H1 (cell line): Measurements from ENCODE around the gene TSEN2. TPM values are rescaled to one million over a fixed set of nuclear protein-coding genes. Genes with fewer than 3 reads are reported as not detected.

Source experiments
- CTCF ChIA-PET: fragments of 300-600 bp; sonication (Branson Sonifier 250); formaldehyde crosslinking; loops from one replicate; lab custom pipeline; 2021; ENCODE audit not compliant: partially characterized antibody; lab: Charles Lee
- POLR2A ChIA-PET: fragments of 300-600 bp; sonication (Branson Sonifier 250); formaldehyde crosslinking; loops from one replicate; lab custom pipeline; 2021; ENCODE audit warnings: inconsistent platforms; ENCODE audit not compliant: partially characterized antibody; lab: Charles Lee
- DNase-seq, 2 experiments: peaks; one replicate each; pipeline versions ENCODE4 v3.0.0 to v3.0.0-alpha.2; 2010 to 2022; ENCODE audit warnings: low spot score in 2 of 2, low read depth in 1 of 2, mixed read lengths in 1 of 2
- FAIRE-seq: peaks from 2 replicates; lab custom pipeline; 2011; peaks lifted over from hg19 to GRCh38; lab: Jason Lieb, UNC
- H2AFZ ChIP-seq: 2 replicates; pipeline ENCODE4 v1.8.1; 2012; ENCODE audit warnings: low read length, inconsistent platforms
- H2AK5ac ChIP-seq: 2 replicates; pipeline ENCODE4 v1.6.1; 2013; ENCODE audit warnings: low read depth, low read length
- H2BK120ac ChIP-seq: replicated peaks from 2 replicates; pipeline ENCODE3; 2013; ENCODE audit warnings: low read depth, low read length, inconsistent platforms
- H2BK12ac ChIP-seq: 2 replicates; pipeline ENCODE4 v1.6.1; 2013; ENCODE audit warnings: low read depth, low read length
- H2BK15ac ChIP-seq: 2 replicates; pipeline ENCODE4 v1.6.1; 2013; ENCODE audit warnings: low read length
- H2BK20ac ChIP-seq: 2 replicates; pipeline ENCODE4 v1.6.1; 2013; ENCODE audit warnings: low read length
- H2BK5ac ChIP-seq: 2 replicates; pipeline ENCODE4 v1.6.1; 2013; ENCODE audit warnings: low read depth, low read length
- H3K14ac ChIP-seq: 2 replicates; pipeline ENCODE4 v1.6.1; 2013; ENCODE audit warnings: inconsistent platforms; ENCODE audit not compliant: insufficient read length
- H3K18ac ChIP-seq: 2 replicates; pipeline ENCODE4 v1.6.1; 2013; ENCODE audit warnings: low read length; ENCODE audit errors: extremely low read depth
- H3K23ac ChIP-seq: 2 replicates; pipeline ENCODE4 v1.6.1; 2013; ENCODE audit warnings: inconsistent platforms; ENCODE audit not compliant: insufficient read length
- H3K23me2 ChIP-seq: 2 replicates; pipeline ENCODE4 v1.6.1; 2013; ENCODE audit warnings: low read depth, low read length
- H3K27ac ChIP-seq: 2 replicates; pipeline ENCODE4 v1.6.1; 2011; ENCODE audit warnings: low read depth, low read length, inconsistent platforms
- H3K27me3 ChIP-seq, 4 experiments: replicated peaks in 1 of 4; 1 replicate in 1 of 4; 2 replicates in 3 of 4; pipeline versions ENCODE4 v1.6.1 to v1.8.1; 2011 to 2013; ENCODE audit warnings: low read length in 3 of 4, mild to moderate bottlenecking in 3 of 4, inconsistent platforms in 2 of 4, mixed read lengths in 2 of 4, moderate library complexity in 1 of 4; ENCODE audit not compliant: control insufficient read depth in 3 of 4, insufficient read depth in 3 of 4; ENCODE audit errors: extremely low read depth in 1 of 4
- H3K36me3 ChIP-seq, 4 experiments: 2 replicates each; pipeline versions ENCODE4 v1.6.1 to v1.8.1; 2011 to 2013; ENCODE audit warnings: mild to moderate bottlenecking in 4 of 4, low read length in 3 of 4, moderate library complexity in 2 of 4, control low read depth in 1 of 4, inconsistent platforms in 1 of 4; ENCODE audit not compliant: insufficient read depth in 4 of 4, control insufficient read depth in 2 of 4
- H3K4ac ChIP-seq: replicated peaks from 2 replicates; pipeline ENCODE3; 2013; ENCODE audit warnings: low read length, low read depth, mixed read lengths, inconsistent platforms; ENCODE audit not compliant: insufficient read length
- H3K4me1 ChIP-seq, 4 experiments: replicated peaks in 1 of 4; 1 replicate in 1 of 4; 2 replicates in 3 of 4; pipeline versions ENCODE4 v1.6.1 to v1.8.1; 2011 to 2013; ENCODE audit warnings: low read length in 3 of 4, inconsistent platforms in 2 of 4, mixed read lengths in 1 of 4; ENCODE audit not compliant: insufficient read depth in 4 of 4, control insufficient read depth in 3 of 4
- H3K4me2 ChIP-seq, 2 experiments: 2 replicates each; pipeline versions ENCODE4 v1.6.1 to v1.8.1; 2011 to 2013; ENCODE audit warnings: low read depth in 2 of 2, low read length in 2 of 2, control low read depth in 1 of 2, inconsistent platforms in 1 of 2, mild to moderate bottlenecking in 1 of 2; ENCODE audit not compliant: insufficient read depth in 1 of 2
- H3K4me3 ChIP-seq, 4 experiments: fragments of 200-600, 300-600 bp in 1 of 4; sonication (generic), shearing (Covaris generic), sonication (Bioruptor Twin) in 1 of 4; 2 replicates each; pipeline versions ENCODE4 v1.5.1 to v1.8.1; 2011 to 2016; ENCODE audit warnings: low read length in 4 of 4, low read depth in 3 of 4, control low read depth in 2 of 4, inconsistent platforms in 2 of 4, mild to moderate bottlenecking in 2 of 4, mixed read lengths in 1 of 4, moderate library complexity in 1 of 4; ENCODE audit not compliant: insufficient read depth in 2 of 4; ENCODE audit errors: extremely low read depth in 1 of 4
- H3K56ac ChIP-seq: replicated peaks from 2 replicates; pipeline ENCODE3; 2013; ENCODE audit warnings: low read depth, mild to moderate bottlenecking, mixed read lengths, low read length, inconsistent platforms; ENCODE audit not compliant: insufficient read length
- H3K79me1 ChIP-seq: 2 replicates; pipeline ENCODE4 v1.6.1; 2013; ENCODE audit warnings: low read depth, low read length, control low read depth
- H3K79me2 ChIP-seq, 2 experiments: 2 replicates each; pipeline versions ENCODE4 v1.6.1 to v1.8.1; 2012 to 2013; ENCODE audit warnings: low read length in 2 of 2, mild to moderate bottlenecking in 2 of 2, inconsistent platforms in 1 of 2; ENCODE audit not compliant: insufficient read depth in 2 of 2, control insufficient read depth in 1 of 2
- H3K9ac ChIP-seq, 4 experiments: replicated peaks in 1 of 4; 1 replicate in 1 of 4; 2 replicates in 3 of 4; pipeline versions ENCODE4 v1.6.1 to v1.8.1; 2011 to 2013; ENCODE audit warnings: low read depth in 3 of 4, low read length in 3 of 4, control low read depth in 2 of 4, mild to moderate bottlenecking in 2 of 4, moderate library complexity in 2 of 4, inconsistent platforms in 1 of 4; ENCODE audit errors: extremely low read depth in 1 of 4
- H3K9me3 ChIP-seq, 2 experiments: 2 replicates each; pipeline versions ENCODE4 v1.6.1 to v1.8.1; 2012 to 2013; ENCODE audit warnings: mild to moderate bottlenecking in 2 of 2, moderate library complexity in 2 of 2, control low read depth in 1 of 2, inconsistent platforms in 1 of 2, low read depth in 1 of 2, low read length in 1 of 2, mixed read lengths in 1 of 2; ENCODE audit not compliant: insufficient read depth in 2 of 2
- H4K20me1 ChIP-seq, 2 experiments: replicated peaks in 1 of 2; 2 replicates each; pipeline versions ENCODE3 to v1.8.1; 2011 to 2013; ENCODE audit warnings: inconsistent platforms in 2 of 2, low read length in 2 of 2, mild to moderate bottlenecking in 1 of 2; ENCODE audit not compliant: insufficient read depth in 2 of 2, control insufficient read depth in 1 of 2
- H4K5ac ChIP-seq: 2 replicates; pipeline ENCODE4 v1.6.1; 2013; ENCODE audit warnings: low read length, low read depth, mixed read lengths, inconsistent platforms; ENCODE audit not compliant: insufficient read length
- H4K8ac ChIP-seq: 2 replicates; pipeline ENCODE4 v1.8.0; 2013; ENCODE audit warnings: mild to moderate bottlenecking, moderate library complexity, low read length, inconsistent platforms; ENCODE audit not compliant: insufficient read depth; ENCODE audit errors: extremely low read depth
- H4K91ac ChIP-seq: replicated peaks from 2 replicates; pipeline ENCODE3; 2013; ENCODE audit warnings: low read length, mixed read lengths, inconsistent platforms; ENCODE audit not compliant: insufficient read length
- CREB1 ChIP-seq: IDR thresholded peaks from 2 replicates; pipeline ENCODE4 v1.6.1; 2012; ENCODE audit warnings: inconsistent platforms
- EP300 ChIP-seq, 2 experiments: IDR thresholded peaks; 1 replicate in 1 of 2; 2 replicates in 1 of 2; pipeline ENCODE4 v1.6.1; 2011 to 2012; ENCODE audit warnings: low read depth in 2 of 2, low read length in 2 of 2, mild to moderate bottlenecking in 2 of 2, borderline replicate concordance in 1 of 2, inconsistent platforms in 1 of 2, moderate library complexity in 1 of 2
- FOSL1 ChIP-seq: IDR thresholded peaks from 2 replicates; pipeline ENCODE4 v1.6.1; 2011; ENCODE audit warnings: mild to moderate bottlenecking, low read depth, low read length, moderate library complexity; ENCODE audit not compliant: insufficient read depth
- JUN ChIP-seq: IDR thresholded peaks from 2 replicates; pipeline ENCODE4 v1.6.1; 2011; ENCODE audit warnings: low read depth, mild to moderate bottlenecking, improper control_type of control experiment, low read length
- KDM1A ChIP-seq: fragments of 200-600, 300-600 bp; sonication (generic); IDR thresholded peaks from 2 replicates; pipeline ENCODE4 v1.7.1; 2016; ENCODE audit warnings: mild to moderate bottlenecking, low read length, borderline replicate concordance
- MAFK ChIP-seq: IDR thresholded peaks from 2 replicates; pipeline ENCODE4 v1.6.1; 2012; ENCODE audit warnings: low read depth, mild to moderate bottlenecking, improper control_type of control experiment, low read length
- PHF8 ChIP-seq: fragments of 200-600 bp; sonication (generic); conservative IDR thresholded peaks from 2 replicates; pipeline ENCODE4 v1.7.1; 2012; ENCODE audit warnings: low read depth, mild to moderate bottlenecking, inconsistent platforms, low read length, moderate library complexity
- POLR2A ChIP-seq, 2 experiments: IDR thresholded peaks; 1 replicate in 1 of 2; 2 replicates in 1 of 2; pipeline ENCODE4 v1.6.1; 2011; ENCODE audit warnings: low read depth in 2 of 2, low read length in 2 of 2, mild to moderate bottlenecking in 2 of 2; ENCODE audit errors: control extremely low read depth in 1 of 2
- RAD21 ChIP-seq, 2 experiments: IDR thresholded peaks in 1 of 2; conservative IDR thresholded peaks in 1 of 2; 2 replicates each; pipeline ENCODE4 v1.6.1; 2011; ENCODE audit warnings: low read depth in 2 of 2, low read length in 2 of 2, improper control_type of control experiment in 1 of 2, inconsistent platforms in 1 of 2, mild to moderate bottlenecking in 1 of 2, moderate library complexity in 1 of 2
- SAP30 ChIP-seq: fragments of 300-600 bp; sonication (generic); IDR thresholded peaks from 2 replicates; pipeline ENCODE4 v1.7.1; 2012; ENCODE audit warnings: low read length, moderate library complexity, mild to moderate bottlenecking, inconsistent platforms; ENCODE audit not compliant: insufficient read depth, insufficient replicate concordance
- SP2 ChIP-seq: IDR thresholded peaks from 2 replicates; pipeline ENCODE4 v1.6.1; 2012; ENCODE audit warnings: mild to moderate bottlenecking, low read length, inconsistent platforms
- SP4 ChIP-seq: IDR thresholded peaks from 2 replicates; pipeline ENCODE4 v1.6.1; 2012; ENCODE audit warnings: low read length, inconsistent platforms
- ZNF274 ChIP-seq: IDR thresholded peaks from 2 replicates; pipeline ENCODE4 v1.7.0; 2012; ENCODE audit warnings: low read length, borderline replicate concordance; ENCODE audit errors: extremely low read depth
- WGBS, 2 experiments: shearing (Covaris generic) in 1 of 2; methylation state at CpG; one replicate each; pipeline versions ENCODE4 v1.1.6 to v1.1.7; 2013 to 2015; ENCODE audit warnings: low lambda C conversion rate in 2 of 2, mixed read lengths in 2 of 2, inconsistent platforms in 1 of 2, low coverage in 1 of 2, missing lambda C conversion rate in 1 of 2; ENCODE audit not compliant: insufficient replicate concordance in 2 of 2, insufficient coverage in 1 of 2, insufficient read length in 1 of 2; ENCODE audit errors: extremely low coverage in 1 of 2, missing lambda C conversion rate in 1 of 2; 5-methylcytosine and 5-hydroxymethylcytosine counted together
- polyA plus RNA-seq, 7 experiments: library from polyadenylated mRNA; depleted of rRNA in 3 of 7; stranded (reverse) in 5 of 7; unstranded in 2 of 7; fragments of >200 nt in 5 of 7; fragments of 200-250 nt in 2 of 7; gene quantifications; 1 replicate in 5 of 7; 2 replicates in 1 of 7; 4 replicates in 1 of 7; pipeline versions ENCODE4 v1.2.1 to v1.2.3, GENCODE V29; 2011 to 2013; ENCODE audit warnings: missing spikeins in 2 of 7, mixed read lengths in 2 of 7
- total RNA-seq: library from RNA; stranded (reverse); fragmentation: NEBNext Ultra II Directional; extraction: Animal tissue kit (Norgen Biotek cat#: 25700); gene quantifications from 2 replicates; pipeline ENCODE4 v1.2.1, GENCODE V29; 2021

TSEN2 gene
- total and polyA plus RNA-seq, 2 of the 8 experiments (the other 6 are each of a cell fraction or from before 2014, with no cell fraction given) = 16.1 to 22.4 TPM

DNA sequence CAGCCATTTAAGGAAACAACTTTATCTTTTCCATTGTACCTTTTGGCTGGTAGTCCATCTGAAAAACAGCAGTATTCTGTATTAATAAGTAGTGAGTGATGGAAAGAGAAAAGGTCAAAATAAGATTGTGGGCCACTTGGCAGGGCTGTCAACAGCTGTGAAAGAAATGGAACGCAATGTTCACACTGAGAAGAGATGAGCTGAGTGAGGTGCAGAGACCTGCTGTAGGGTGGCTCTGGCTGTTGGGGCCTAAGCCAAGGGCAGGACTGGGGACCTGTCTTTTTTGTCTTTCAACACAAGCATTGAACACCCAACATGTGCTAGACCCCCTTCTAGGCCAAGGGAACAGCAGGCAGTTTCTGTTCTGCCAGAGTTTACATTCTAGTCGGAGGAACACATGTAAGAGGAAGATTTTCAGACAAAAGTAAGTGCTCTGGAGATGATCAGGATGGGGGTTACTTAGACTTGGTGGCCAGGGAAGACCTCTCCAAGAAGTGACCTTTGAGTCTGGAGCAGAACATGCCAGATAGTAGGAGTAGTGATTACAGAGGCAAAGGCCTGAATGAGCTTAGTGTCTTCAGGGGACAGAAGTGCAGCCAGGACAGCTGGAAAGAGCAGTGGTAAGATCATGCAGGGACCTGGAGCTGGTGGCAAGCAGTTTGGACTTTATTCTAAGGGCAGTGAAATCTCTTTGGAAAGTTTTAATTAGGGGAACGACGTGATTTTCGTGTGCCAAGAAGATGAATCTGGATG lies 29.6 kb downstream of the TSEN2 start:
- Histone ChIP-seq H3K23ac (no peak overlapping the region), H4K91ac (no peak overlapping the region), H3K79me1 (peaks cover 2% of the 10 kb centered on the region; the same call in 1 of the 2 replicates), H3K4me3 (no peak overlapping the region), H4K20me1 (no peaks in the 10 kb centered on the region), H2AK5ac (no peak overlapping the region), H2BK5ac (no peak overlapping the region), H2BK120ac (no peak overlapping the region), H2BK20ac (no peak overlapping the region), H3K14ac (no peak overlapping the region), H3K4me2 (no peak overlapping the region), H3K18ac (no peak overlapping the region), H3K23me2 (no peaks in the 10 kb centered on the region), H3K56ac (no peak overlapping the region), H3K4ac (no peak overlapping the region), H3K27ac (no peak overlapping the region), H4K8ac (no peak overlapping the region), H3K36me3 (peaks cover 0 to 22% (median 0%) of the 10 kb centered on the region in 4 experiments; a peak in 5 of 8 replicates), H2BK12ac (no peak overlapping the region), H3K4me1 (no peaks in the 10 kb centered on the region), H2AFZ (no peak overlapping the region), H4K5ac (no peak overlapping the region), H3K27me3 (no peaks in the 10 kb centered on the region), H3K9me3 (no peaks in the 10 kb centered on the region), H3K79me2 (no peaks in the 10 kb centered on the region), H2BK15ac (no peak overlapping the region), H3K9ac (no peak overlapping the region)
- ChIA-PET POLR2A (interaction anchor here (0.8 to 1.0 kb wide), 2 partner anchors 10 to 29 kb away, joined by 3 to 4 read pairs; partner anchors contain the start of gene TSEN2), CTCF (no interaction called here)
- no peak for FAIRE-seq
- 97% methylated on average over 5 of the region's 5 CpGs; no CpG with 5 or more reads in 1 of the 2 experiments for WGBS, 2 experiments
- DNase-seq = no peak
- TF ChIP-seq POLR2A (IDR thresholded peaks at IDR 0.05; ENCODE audit: control extremely low read depth in 1 of 2, low read depth in 2 of 2, low read length in 2 of 2) = no peak
- no peak for TF ChIP-seq SP2
- no peak for TF ChIP-seq PHF8
- TF ChIP-seq SAP30 = no peak
- no peak for TF ChIP-seq RAD21 (IDR thresholded peaks at IDR 0.05 in 1 of 2, conservative IDR thresholded peaks at IDR 0.05 in 1 of 2; ENCODE audit: low read depth in 2 of 2, low read length in 2 of 2)
- TF ChIP-seq FOSL1 = no peak
- TF ChIP-seq SP4 = no peak
- TF ChIP-seq EP300 (IDR thresholded peaks at IDR 0.05; ENCODE audit: borderline replicate concordance in 1 of 2, low read depth in 2 of 2, low read length in 2 of 2) = no peak
- no peak for TF ChIP-seq KDM1A
- no peak for TF ChIP-seq MAFK
- no peak for TF ChIP-seq CREB1
- no peak for TF ChIP-seq JUN
- TF ChIP-seq ZNF274 = no peak
